SK-N-SH (cell line): ENCODE data around the gene OR7D2.

Experiments used
- CTCF ChIP-seq: fragments of 200-600 bp; sonication (generic); IDR thresholded peaks from 2 replicates; pipeline ENCODE4 v1.6.1; 2017; ENCODE audit warnings: antibody characterized with exemption, mild to moderate bottlenecking, moderate library complexity
- FOSL2 ChIP-seq: IDR thresholded peaks from 2 replicates; pipeline ENCODE4 v1.4.0; 2012; ENCODE audit warnings: low read depth, mild to moderate bottlenecking, moderate library complexity, borderline replicate concordance
- GATA2 ChIP-seq: sonication (generic); formaldehyde crosslinking; IDR thresholded peaks from 2 replicates; pipeline ENCODE4 v1.5.0; 2020; ENCODE audit warnings: mild to moderate bottlenecking, missing genetic modification reagents
- JUND ChIP-seq: IDR thresholded peaks from 2 replicates; pipeline ENCODE4 v1.4.0; 2012
- MAX ChIP-seq: IDR thresholded peaks from 2 replicates; pipeline ENCODE4 v1.4.0; 2012; ENCODE audit warnings: low read depth
- POLR2AphosphoS5 ChIP-seq: IDR thresholded peaks from 2 replicates; pipeline ENCODE4 v1.6.1; 2012; ENCODE audit warnings: low read depth, low read length
- RXRA ChIP-seq: IDR thresholded peaks from 2 replicates; pipeline ENCODE4 v1.4.0; 2012; ENCODE audit warnings: low read depth, mild to moderate bottlenecking, borderline replicate concordance
- TAF1 ChIP-seq: IDR thresholded peaks from 2 replicates; pipeline ENCODE4 v1.6.1; 2012; ENCODE audit warnings: low read depth, mild to moderate bottlenecking, low read length, moderate library complexity, borderline replicate concordance
- TEAD4 ChIP-seq: IDR thresholded peaks from 2 replicates; pipeline ENCODE4 v1.4.0; 2012; ENCODE audit warnings: mild to moderate bottlenecking, borderline replicate concordance; ENCODE audit not compliant: insufficient read depth
- USF1 ChIP-seq: IDR thresholded peaks from 2 replicates; pipeline ENCODE4 v1.4.0; 2012; ENCODE audit warnings: low read depth, borderline replicate concordance
- YY1 ChIP-seq: IDR thresholded peaks from 2 replicates; pipeline ENCODE4 v1.4.0; 2012; ENCODE audit warnings: low read depth, mild to moderate bottlenecking
- ZBTB33 ChIP-seq: IDR thresholded peaks from 2 replicates; pipeline ENCODE4 v1.4.0; 2012; ENCODE audit warnings: low read depth, borderline replicate concordance

- TF ChIP-seq CTCF (no peak), JUND (no peak), TEAD4 (no peak), POLR2AphosphoS5 (no peak), RXRA (no peak), ZBTB33 (no peak), TAF1 (no peak), GATA2 (CRISPR knock-in tag) (no peak), YY1 (no peak), USF1 (no peak), MAX (no peak), FOSL2 (no peak)
Observed at GRCh38 chr19:9149997-9150396, 28.8 kb upstream of the OR7D2 start.
